HuH-7.5 (cell line): Measurements from ENCODE around the gene MS4A8.

Experiments used
- DNase-seq: peaks from one replicate; pipeline ENCODE4 v3.0.0; 2011; ENCODE audit warnings: low spot score

The MS4A8 gene

GRCh38 chr11:60763692-60764369 is 64.4 kb downstream of the MS4A8 start:
- no peak for DNase-seq

- DNase-seq: no peak
Measured at GRCh38 chr11:60764879-60765278, 65.5 kb downstream of the MS4A8 start.

GRCh38 chr11:60765355-60765754 is 65.9 kb downstream of the MS4A8 start:
- no peak for DNase-seq
